Measurements from ENCODE around the gene FAM234B. TPM values are rescaled to one million over a fixed set of nuclear protein-coding genes. Genes with fewer than 3 reads are reported as not detected.
"Not testable (repeated sequence)": the region's sequence is repeated elsewhere in the genome, so short reads cannot be mapped to it uniquely, and the experiment has no call there.

Gene FAM234B
- total RNA-seq, 4 donors from 2014 or later: 24.0 to 32.3 (median 27.8) TPM

DNA sequence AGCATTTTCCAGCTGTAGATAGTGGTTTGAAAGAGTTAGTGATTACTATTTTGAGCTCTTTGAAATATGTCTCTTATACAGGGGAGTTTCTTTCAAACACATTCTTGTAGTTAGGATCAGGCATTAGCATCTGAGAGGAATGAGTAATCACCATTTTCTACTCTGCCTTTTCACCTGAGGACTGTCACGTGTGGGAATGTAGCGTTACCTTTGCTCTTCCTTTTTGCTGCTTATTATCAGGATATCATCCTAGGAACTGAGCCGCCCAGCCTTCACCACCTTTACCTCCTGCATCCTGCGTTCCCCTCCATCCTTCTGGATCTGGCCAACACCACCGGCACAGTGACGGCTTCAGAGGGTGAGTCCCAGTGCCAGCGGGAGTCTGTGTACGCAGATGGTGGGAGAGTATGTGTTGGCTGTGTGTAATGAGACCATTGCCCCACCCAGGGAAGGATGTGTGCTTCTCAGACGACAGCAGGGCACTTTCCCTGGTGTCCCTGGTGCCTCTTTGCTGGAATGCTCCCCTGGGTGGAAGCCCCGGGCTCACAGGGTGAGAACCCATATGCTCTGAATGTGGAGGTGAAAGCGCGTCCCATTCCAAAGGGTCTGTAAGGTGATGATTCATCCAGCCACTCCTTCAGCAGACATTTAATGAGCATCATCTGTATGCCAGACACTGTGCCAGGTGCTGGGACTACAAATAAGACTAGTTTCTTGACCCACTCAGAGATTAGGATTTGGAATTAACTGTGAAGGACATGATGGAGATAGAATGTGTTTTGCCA, 31.8 kb downstream of the FAM234B start:
- no peaks in the 10 kb centered on the region for H3K27me3 ChIP-seq
- no peak overlapping the region for H3K4me3 ChIP-seq
- DNase-seq (ENCODE audit: low spot score in 2 of 2): no peak
- no peaks in the 10 kb centered on the region for H3K9me3 ChIP-seq
- WGBS: 83% methylated on average over 10 of the region's 12 CpGs
- H3K27ac ChIP-seq: no peak overlapping the region
- TF ChIP-seq, protein P1, sequence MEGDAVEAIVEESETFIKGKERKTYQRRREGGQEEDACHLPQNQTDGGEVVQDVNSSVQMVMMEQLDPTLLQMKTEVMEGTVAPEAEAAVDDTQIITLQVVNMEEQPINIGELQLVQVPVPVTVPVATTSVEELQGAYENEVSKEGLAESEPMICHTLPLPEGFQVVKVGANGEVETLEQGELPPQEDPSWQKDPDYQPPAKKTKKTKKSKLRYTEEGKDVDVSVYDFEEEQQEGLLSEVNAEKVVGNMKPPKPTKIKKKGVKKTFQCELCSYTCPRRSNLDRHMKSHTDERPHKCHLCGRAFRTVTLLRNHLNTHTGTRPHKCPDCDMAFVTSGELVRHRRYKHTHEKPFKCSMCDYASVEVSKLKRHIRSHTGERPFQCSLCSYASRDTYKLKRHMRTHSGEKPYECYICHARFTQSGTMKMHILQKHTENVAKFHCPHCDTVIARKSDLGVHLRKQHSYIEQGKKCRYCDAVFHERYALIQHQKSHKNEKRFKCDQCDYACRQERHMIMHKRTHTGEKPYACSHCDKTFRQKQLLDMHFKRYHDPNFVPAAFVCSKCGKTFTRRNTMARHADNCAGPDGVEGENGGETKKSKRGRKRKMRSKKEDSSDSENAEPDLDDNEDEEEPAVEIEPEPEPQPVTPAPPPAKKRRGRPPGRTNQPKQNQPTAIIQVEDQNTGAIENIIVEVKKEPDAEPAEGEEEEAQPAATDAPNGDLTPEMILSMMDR (IDR thresholded peaks at IDR 0.05): no peak
- TF ChIP-seq POLR2A (IDR thresholded peaks at IDR 0.05) (no peak), EP300 (IDR thresholded peaks at IDR 0.05) (no peak), POLR2AphosphoS5 (IDR thresholded peaks at IDR 0.05) (no peak)
- H3K36me3 ChIP-seq: peaks cover 28% of the 10 kb centered on the region
- H3K4me1 ChIP-seq: no peaks in the 10 kb centered on the region

DNA sequence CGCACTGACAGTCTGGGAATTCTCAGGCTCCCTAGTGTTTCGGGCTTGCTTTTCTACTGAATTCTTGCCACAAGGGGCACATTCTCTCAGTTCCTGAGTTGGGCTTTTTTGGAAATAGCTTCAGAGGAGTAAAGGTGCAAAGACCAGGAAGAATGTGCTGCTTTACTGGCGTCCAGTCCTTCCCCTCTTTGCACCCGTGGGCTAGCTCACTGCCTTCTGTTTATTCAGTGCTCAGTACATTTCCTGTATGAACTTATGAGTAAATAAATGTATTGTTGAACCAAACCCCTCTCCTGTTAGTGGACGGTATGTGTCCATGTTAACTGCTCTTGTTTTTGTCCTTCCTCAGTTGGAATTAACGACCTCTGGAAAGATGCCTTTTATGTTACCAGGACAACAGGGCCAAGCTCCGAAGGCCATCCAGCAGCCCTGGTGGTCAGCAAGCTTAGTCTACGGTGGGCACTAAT, 35.3 kb downstream of the FAM234B start:
- no peak overlapping the region for H3K27ac ChIP-seq
- H3K36me3 ChIP-seq: peaks cover 29% of the 10 kb centered on the region
- H3K9me3 ChIP-seq: no peaks in the 10 kb centered on the region
- no peaks in the 10 kb centered on the region for H3K4me1 ChIP-seq
- TF ChIP-seq POLR2AphosphoS5 (IDR thresholded peaks at IDR 0.05) (no peak), POLR2A (IDR thresholded peaks at IDR 0.05) (no peak), EP300 (IDR thresholded peaks at IDR 0.05) (no peak)
- TF ChIP-seq, protein P1 (IDR thresholded peaks at IDR 0.05): no peak
- DNase-seq (ENCODE audit: low spot score in 2 of 2): no peak
- no peak overlapping the region for H3K4me3 ChIP-seq
- 88% methylated on average over 8 of the region's 8 CpGs for WGBS
- H3K27me3 ChIP-seq: no peaks in the 10 kb centered on the region

DNA sequence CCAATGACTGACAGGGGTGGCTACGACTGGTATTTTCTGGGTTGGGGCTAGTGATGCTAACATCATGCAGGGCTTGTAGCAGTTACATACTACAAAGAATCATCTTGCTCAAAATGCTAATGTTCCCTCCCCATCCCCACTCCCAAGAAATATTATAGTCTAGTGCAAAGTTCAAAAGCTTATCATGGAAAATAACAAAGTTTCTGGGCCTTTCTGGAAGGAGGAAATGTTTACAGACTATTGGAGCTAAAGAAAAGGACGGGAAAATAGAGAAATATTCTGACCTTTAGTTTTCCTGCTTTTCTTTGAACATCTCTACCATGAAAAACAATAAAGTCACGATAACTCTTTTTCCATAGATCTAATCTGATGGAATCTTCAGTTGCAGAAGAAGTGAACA, 36.1 kb downstream of the FAM234B start:
- peaks cover 25% of the 10 kb centered on the region for H3K36me3 ChIP-seq
- H3K27me3 ChIP-seq: no peaks in the 10 kb centered on the region
- H3K9me3 ChIP-seq: no peaks in the 10 kb centered on the region
- no peaks in the 10 kb centered on the region for H3K4me1 ChIP-seq
- 92% methylated on average over 3 of the region's 3 CpGs for WGBS
- DNase-seq (ENCODE audit: low spot score in 2 of 2): no peak
- TF ChIP-seq POLR2A (IDR thresholded peaks at IDR 0.05) (no peak), POLR2AphosphoS5 (IDR thresholded peaks at IDR 0.05) (no peak), EP300 (IDR thresholded peaks at IDR 0.05) (no peak)
- TF ChIP-seq, protein P1 (IDR thresholded peaks at IDR 0.05): no peak
- H3K27ac ChIP-seq: no peak overlapping the region
- H3K4me3 ChIP-seq: no peak overlapping the region

DNA sequence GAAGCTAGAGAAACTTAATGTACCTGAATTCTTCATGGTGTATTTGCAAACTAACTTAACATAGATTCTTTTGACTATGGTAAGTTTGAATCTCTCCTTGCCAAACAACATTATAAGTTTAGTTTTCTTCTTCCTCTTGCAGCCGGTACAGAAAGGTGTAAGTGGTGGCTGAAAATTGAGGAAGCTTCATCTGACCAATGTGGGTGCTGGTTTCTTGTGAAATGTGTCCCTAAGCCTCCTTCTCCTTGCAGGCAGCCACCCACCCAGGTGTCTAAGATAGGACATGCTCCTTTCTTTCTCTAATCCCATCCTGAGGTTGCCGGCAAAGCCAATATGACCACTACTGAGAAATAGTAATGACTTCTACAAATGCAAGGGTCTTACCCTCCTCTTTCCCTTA, 38.7 kb downstream of the FAM234B start:
- Histone ChIP-seq H3K27me3 (no peaks in the 10 kb centered on the region), H3K27ac (no peak overlapping the region), H3K9me3 (no peaks in the 10 kb centered on the region), H3K4me3 (no peak overlapping the region), H3K4me1 (no peaks in the 10 kb centered on the region), H3K36me3 (peaks cover 13% of the 10 kb centered on the region)
- WGBS: 64% methylated on average over 2 of the region's 2 CpGs
- DNase-seq (ENCODE audit: low spot score in 2 of 2): no peak
- TF ChIP-seq, protein P1 (IDR thresholded peaks at IDR 0.05): no peak
- TF ChIP-seq POLR2AphosphoS5 (IDR thresholded peaks at IDR 0.05) (no peak), EP300 (IDR thresholded peaks at IDR 0.05) (no peak), POLR2A (IDR thresholded peaks at IDR 0.05) (no peak)

DNA sequence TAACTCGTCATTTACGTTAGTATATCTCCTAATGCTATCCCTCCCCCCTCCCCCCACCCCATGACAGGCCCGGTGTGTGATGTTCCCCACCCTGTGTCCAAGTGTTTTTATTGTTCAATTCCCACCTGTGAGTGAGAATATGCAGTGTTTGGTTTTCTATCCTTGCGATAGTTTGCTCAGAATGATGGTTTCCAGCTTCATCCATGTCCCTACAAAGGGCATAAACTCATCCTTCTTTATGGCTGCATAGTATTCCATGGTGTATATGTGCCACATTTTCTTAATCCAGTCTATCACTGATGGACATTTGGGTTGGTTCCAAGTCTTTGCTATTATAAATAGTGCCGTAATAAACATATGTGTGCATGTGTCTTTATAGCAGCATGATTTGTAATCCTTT, 39.5 kb downstream of the FAM234B start:
- H3K36me3 ChIP-seq: peaks cover 13% of the 10 kb centered on the region
- not testable (repeated sequence) for H3K27me3 ChIP-seq; H3K27ac ChIP-seq; DNase-seq (ENCODE audit: low spot score in 2 of 2); H3K4me3 ChIP-seq; H3K4me1 ChIP-seq; H3K9me3 ChIP-seq
- WGBS: 97% methylated on average over 5 of the region's 5 CpGs
